NCI-H2227 (cell line): ENCODE results near the gene SPOCK1.

Experiments used
- DNase-seq: peaks from one replicate; lab custom pipeline; 2025; ENCODE audit not compliant: unreplicated experiment; lab: John Stamatoyannopoulos, UW

Gene SPOCK1

DNA sequence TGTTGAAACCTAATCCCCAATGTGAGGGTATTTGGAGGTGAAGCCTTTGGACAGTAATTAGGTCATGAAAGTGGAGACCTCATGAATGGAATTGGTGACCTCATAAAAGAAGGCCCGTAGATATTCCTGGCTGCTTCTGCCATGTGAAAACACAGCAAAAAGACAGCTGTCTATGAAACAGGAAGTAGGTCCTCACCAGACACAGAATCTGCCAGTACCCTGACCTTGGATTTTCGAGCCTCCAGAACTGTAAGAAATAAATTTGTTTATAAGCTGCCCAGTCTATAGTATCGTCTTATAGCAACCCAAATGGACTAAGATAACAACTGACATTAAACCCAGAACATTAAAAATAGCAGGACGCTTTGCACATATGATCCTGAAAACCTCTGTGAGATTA lies 371.1 kb downstream of the SPOCK1 start:
- no peak for DNase-seq

DNA sequence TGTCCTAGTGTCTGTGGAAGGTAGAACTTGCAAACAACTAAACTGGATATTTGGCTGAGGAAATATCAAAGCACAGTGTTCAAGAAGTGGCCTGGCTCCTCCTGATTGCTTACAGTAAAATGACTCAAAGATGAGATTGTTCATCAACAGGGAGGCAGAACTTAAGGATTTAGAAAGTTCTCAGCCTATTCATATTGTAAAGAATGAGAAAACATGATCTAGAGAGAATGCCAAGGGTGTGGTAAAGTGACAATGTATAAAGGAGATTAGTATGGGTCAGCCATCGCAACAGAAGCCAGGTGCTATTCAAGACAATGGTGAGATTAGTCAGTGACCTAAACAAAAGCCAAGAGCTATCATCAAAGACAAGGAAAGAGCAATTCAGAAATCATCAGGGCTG lies 372.3 kb downstream of the SPOCK1 start:
- no peak for DNase-seq

DNA sequence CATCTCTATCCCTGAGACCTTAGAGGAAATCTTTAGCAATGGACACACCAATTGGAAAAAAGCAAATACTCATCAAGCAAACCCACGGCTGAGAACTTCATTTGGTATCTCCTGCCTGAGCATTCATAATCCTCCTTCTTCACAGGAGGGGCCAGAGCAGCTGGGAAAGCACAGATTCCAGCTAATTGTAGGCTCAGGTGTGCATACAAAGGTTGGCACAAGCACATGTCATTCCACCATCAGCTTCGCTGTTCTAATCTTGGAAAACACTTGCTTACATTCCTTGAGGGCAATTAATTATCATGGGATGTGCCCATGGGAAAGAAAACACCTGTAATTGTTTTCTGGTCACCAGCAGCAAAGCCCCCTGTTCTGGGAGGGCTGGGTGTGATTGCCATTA lies 376.6 kb downstream of the SPOCK1 start:
- no peak for DNase-seq

- DNase-seq, result peak; percentile 9
These were observed 377.1 kb downstream of the SPOCK1 start for GRCh38 chr5:137122075-137122474.

GRCh38 chr5:137119321-137119720 lies 379.8 kb downstream of the SPOCK1 start:
- DNase-seq, result no peak

DNA sequence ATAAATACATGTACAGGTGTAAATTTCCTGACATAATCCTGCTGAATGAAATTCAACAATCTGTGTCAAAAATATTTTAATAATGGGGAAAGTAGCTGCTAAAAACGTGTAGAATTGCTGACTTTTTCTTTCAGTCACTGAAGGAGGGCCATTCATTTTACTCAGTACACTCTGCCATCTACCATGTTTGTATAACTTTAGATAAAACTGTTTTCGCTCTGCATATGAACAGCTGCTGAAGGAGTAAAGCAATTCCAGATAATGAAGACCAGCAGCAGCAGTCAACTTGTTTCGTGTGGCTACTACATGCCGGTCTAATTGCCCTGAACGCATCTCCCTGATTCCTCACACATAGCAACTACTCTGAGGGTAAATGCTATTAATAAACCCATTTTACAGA lies 380.5 kb downstream of the SPOCK1 start:
- DNase-seq, result no peak

DNA sequence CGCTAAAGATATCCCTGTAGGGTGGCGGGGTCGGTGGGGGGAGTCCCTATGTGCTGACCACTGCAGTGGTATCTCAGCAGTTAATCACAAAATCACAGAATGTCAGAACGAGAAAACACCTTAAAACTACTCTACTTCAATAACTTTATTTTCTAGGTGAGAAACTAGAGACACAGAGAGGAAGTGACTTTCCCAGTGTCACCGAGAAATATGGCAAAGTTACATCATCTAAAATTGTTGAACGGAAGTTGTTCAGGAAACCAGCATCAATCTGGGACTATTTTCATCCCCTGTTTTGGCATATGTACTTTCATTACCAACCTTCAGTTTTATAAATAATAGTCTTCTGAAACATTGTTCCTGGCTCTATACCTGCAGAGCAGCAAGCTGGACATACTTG lies 384.0 kb downstream of the SPOCK1 start:
- DNase-seq, result no peak

GRCh38 chr5:137114529-137114928 lies 384.6 kb downstream of the SPOCK1 start:
- peak; percentile 30 for DNase-seq

- no peak for DNase-seq
These were observed 385.2 kb downstream of the SPOCK1 start for GRCh38 chr5:137113939-137114338.

- no peak for DNase-seq
These were observed 386.0 kb downstream of the SPOCK1 start for GRCh38 chr5:137113161-137113560.

DNA sequence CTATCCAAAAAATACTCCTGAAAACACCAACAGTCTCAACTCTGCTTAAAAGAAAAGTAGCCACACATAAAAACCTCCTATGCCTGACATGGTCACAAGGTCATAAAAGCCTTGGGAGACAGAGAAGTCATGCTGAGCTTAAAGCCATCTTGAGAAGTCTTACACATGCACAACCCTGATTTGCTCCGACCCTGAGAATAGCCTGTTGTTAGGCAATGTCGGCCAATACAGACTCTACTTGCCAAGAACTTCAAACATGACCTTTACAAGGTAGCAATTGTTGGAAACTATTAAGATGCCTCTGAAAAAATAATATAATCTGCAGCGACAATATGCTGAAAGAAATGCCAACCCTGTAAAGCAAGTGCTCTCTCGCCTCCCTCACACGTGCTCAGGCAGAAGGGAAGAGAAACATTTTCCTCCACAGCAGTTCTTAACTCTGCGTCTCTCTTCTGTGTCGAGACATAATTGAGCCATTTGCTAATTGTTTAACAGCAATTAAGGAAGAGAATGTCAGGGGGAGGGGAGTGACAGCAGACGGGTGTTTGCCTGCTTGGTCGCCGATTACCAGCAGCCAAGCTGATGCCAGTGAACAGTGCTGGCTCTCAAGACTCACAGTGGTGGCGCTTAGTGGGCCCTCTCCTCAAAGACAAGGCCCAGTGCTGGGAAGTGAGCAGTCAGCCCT lies 393.6 kb downstream of the SPOCK1 start:
- peak; percentile 3 for DNase-seq

GRCh38 chr5:137101544-137101943 lies 397.6 kb downstream of the SPOCK1 start:
- DNase-seq, result no peak

DNA sequence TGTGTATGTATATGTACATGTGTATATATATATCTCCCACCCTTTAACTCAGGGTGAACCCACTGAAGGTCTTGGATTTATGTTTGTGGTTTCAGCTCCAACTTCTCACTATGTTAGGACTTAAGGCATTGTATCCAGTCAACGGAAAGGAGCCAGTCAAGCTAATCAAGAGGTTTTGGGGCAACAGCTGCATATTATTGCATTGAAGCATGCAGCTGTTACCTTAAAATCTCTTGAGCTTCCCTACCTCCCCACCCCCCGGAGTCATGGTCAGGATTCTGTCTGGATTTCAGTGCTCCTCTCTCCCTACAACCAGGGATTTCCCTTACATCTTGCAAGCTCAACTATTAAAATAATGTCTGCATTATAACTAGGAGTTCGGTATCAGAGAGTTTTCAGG lies 399.5 kb downstream of the SPOCK1 start:
- DNase-seq, result no peak

GRCh38 chr5:137098663-137099062 lies 400.5 kb downstream of the SPOCK1 start:
- DNase-seq, result no peak

GRCh38 chr5:137098238-137098637 lies 400.9 kb downstream of the SPOCK1 start:
- DNase-seq, result no peak

DNA sequence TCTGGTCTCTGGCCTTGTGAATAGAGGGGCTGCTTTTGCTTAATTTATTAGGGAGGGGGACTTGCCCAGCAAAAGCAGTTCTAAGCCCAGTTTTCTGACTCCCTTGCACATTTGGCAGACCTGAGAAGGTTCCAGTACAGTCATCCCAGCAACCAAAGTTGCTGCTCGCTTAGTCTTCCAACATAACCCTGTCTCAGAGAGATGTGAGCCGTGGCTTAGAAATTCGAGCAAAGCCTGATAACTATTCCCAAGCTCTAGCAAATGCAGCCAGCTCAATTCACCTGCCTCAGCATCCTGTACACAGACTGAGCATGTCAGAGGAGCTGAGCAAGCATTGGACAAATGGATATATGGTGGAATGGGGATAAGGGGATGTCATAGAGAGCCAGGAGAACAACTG lies 401.9 kb downstream of the SPOCK1 start:
- DNase-seq, result no peak

DNA sequence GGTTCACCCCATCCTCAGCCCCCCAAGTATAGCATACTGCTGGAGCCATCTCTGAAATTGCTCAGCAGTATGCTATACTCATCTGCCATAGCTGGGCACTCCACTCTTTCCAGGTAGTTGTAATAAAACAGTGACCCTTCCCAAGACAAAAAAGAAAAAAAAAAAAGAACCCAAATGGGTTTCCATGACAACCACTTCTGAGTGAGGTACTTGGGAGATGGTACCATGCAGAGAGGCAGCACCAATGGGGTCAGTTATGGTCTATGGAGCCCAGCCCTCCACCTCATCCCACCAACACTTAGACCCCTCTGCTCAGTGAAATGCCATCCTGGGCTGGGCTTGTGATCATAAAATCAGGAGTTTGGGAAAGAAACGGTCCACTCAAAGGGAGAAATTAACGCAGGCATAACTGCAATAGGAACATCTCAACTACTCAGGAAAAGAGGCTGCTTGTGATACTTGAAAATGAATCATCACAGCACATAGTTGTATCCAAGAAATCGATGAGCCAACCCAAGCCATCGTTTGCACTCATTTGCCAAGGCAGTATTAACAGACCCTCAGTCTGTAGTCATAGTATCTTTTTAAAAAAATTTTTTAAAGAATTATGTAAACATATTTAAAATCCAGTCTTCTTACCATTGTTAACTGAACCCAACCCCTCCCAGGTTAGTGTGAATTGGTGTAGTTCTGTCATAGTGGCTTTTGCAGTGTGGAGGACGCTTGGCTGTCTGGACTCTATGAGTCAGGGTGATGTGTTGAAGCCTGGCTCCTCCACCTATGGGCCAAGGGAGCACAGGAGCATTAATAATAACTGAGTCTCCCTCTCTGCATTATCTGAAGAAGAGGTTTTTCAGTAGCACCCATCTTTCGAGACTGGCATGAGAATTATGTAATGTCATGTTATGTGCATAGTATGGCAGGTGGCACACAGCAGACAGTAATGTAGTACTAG lies 402.7 kb downstream of the SPOCK1 start:
- DNase-seq, result peak; percentile 35

GRCh38 chr5:137095597-137095996 lies 403.5 kb downstream of the SPOCK1 start:
- DNase-seq, result no peak

- no peak for DNase-seq
These were observed 406.3 kb downstream of the SPOCK1 start for GRCh38 chr5:137092831-137093230.

- peak; percentile 41 for DNase-seq
These were observed 407.7 kb downstream of the SPOCK1 start for GRCh38 chr5:137091472-137091871.

- no peak for DNase-seq
These were observed 408.4 kb downstream of the SPOCK1 start for GRCh38 chr5:137090721-137091120.

DNA sequence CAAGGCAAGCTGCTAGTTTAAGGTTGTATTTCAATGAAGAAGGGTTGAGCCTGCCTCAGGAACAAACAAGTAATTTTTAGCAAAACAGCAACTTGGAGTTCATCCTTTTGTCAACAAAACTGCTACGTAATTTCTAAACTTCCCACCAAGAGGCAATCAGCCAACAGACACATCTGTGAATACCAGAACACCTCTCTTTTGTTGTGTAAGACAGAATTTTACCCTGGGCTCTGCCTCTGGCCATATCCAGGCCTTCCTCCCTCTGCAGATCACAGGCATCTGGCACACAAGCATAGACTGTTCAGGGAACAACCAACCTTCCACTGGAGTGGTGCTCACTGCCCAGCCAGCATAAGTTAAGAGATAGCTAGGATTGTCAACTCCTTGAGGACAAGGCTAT lies 409.0 kb downstream of the SPOCK1 start:
- DNase-seq, result no peak
